IMR-90 (cell line): ENCODE data around the gene GPSM1. TPM values are rescaled to one million over a fixed set of nuclear protein-coding genes. Genes with fewer than 3 reads are reported as not detected.

Source experiments
- ATAC-seq: fragments of 200-7000 bp; cut with Tn5 transposase; 2 replicates; pipeline ENCODE4 v1.9.1; 2020; ENCODE audit warnings: low read depth, mild to moderate bottlenecking, moderate library complexity
- BruUV-seq: library from RNA; stranded (reverse); fragments of 400-500 nt; replicated peaks from 2 replicates; lab custom pipeline; 2021; lab: Mats Ljungman, UMichigan
- CTCF ChIA-PET: fragments of 300-600 bp; formaldehyde crosslinking; extraction: SDS; loops from one replicate; lab custom pipeline; 2021; ENCODE audit warnings: antibody characterized with exemption; lab: Yijun Ruan, JAX
- POLR2A ChIA-PET: fragments of 300-600 bp; sonication (Branson Sonifier 250); formaldehyde crosslinking; loops from one replicate; lab custom pipeline; 2022; ENCODE audit warnings: antibody characterized with exemption; ENCODE audit not compliant: unreplicated experiment; lab: Charles Lee
- DNase-seq: peaks from one replicate; pipeline ENCODE4 v3.0.0; 2013
- H2AFZ ChIP-seq: replicated peaks from 2 replicates; pipeline ENCODE3; 2013; ENCODE audit warnings: low read length, mild to moderate bottlenecking; ENCODE audit not compliant: poor library complexity
- H2AK5ac ChIP-seq: 2 replicates; pipeline ENCODE4 v1.6.1; 2013; ENCODE audit warnings: low read depth, low read length, inconsistent platforms
- H2AK9ac ChIP-seq: replicated peaks from 2 replicates; pipeline ENCODE3; 2013; ENCODE audit warnings: mild to moderate bottlenecking, low read depth, low read length, moderate library complexity; ENCODE audit not compliant: poor library complexity
- H2BK120ac ChIP-seq: 2 replicates; pipeline ENCODE4 v1.6.1; 2013; ENCODE audit warnings: low read depth, low read length, inconsistent platforms
- H2BK15ac ChIP-seq: 3 replicates; pipeline ENCODE4 v1.6.1; 2013; ENCODE audit warnings: low read depth, low read length, inconsistent platforms
- H2BK20ac ChIP-seq: 2 replicates; pipeline ENCODE4 v1.6.1; 2013; ENCODE audit warnings: low read depth, mild to moderate bottlenecking, inconsistent platforms, low read length, moderate library complexity
- H2BK5ac ChIP-seq: 2 replicates; pipeline ENCODE4 v1.6.1; 2013; ENCODE audit warnings: mild to moderate bottlenecking, low read depth, low read length, inconsistent platforms; ENCODE audit not compliant: poor library complexity, severe bottlenecking
- H3K14ac ChIP-seq: replicated peaks from 2 replicates; pipeline ENCODE4 v1.6.1; 2013; ENCODE audit warnings: low read depth, low read length, inconsistent platforms
- H3K18ac ChIP-seq: 2 replicates; pipeline ENCODE4 v1.6.1; 2013; ENCODE audit warnings: low read depth, low read length, control low read depth
- H3K23ac ChIP-seq: 2 replicates; pipeline ENCODE4 v1.6.1; 2013; ENCODE audit warnings: low read depth, low read length, inconsistent platforms
- H3K27ac ChIP-seq: 2 replicates; pipeline ENCODE4 v1.5.1; 2013; ENCODE audit warnings: mild to moderate bottlenecking, control low read depth, low read length; ENCODE audit not compliant: insufficient read depth
- H3K27me3 ChIP-seq: 2 replicates; pipeline ENCODE4 v1.6.1; 2013; ENCODE audit warnings: low read length; ENCODE audit not compliant: control insufficient read depth, insufficient read depth
- H3K36me3 ChIP-seq: 2 replicates; pipeline ENCODE4 v1.6.1; 2013; ENCODE audit warnings: low read length, mixed read lengths; ENCODE audit not compliant: control insufficient read depth, insufficient read depth
- H3K4ac ChIP-seq: 2 replicates; pipeline ENCODE4 v1.6.1; 2013; ENCODE audit warnings: low read depth, low read length, inconsistent platforms
- H3K4me1 ChIP-seq: 2 replicates; pipeline ENCODE4 v1.6.1; 2013; ENCODE audit warnings: low read length, mixed read lengths; ENCODE audit not compliant: control insufficient read depth, insufficient read depth
- H3K4me2 ChIP-seq: 2 replicates; pipeline ENCODE4 v1.6.1; 2013; ENCODE audit warnings: low read depth, mild to moderate bottlenecking, control low read depth, low read length, moderate library complexity
- H3K4me3 ChIP-seq: 2 replicates; pipeline ENCODE4 v1.5.1; 2013; ENCODE audit warnings: low read depth, mild to moderate bottlenecking, control low read depth, low read length, moderate library complexity; ENCODE audit not compliant: insufficient read depth
- H3K56ac ChIP-seq: 2 replicates; pipeline ENCODE4 v1.6.1; 2013; ENCODE audit warnings: low read length, inconsistent platforms; ENCODE audit not compliant: insufficient read depth; ENCODE audit errors: extremely low read depth
- H3K79me1 ChIP-seq, 2 experiments: 2 replicates each; pipeline ENCODE4 v1.6.1; 2013; ENCODE audit warnings: low read length in 2 of 2, inconsistent platforms in 1 of 2, low read depth in 1 of 2
- H3K9ac ChIP-seq: 2 replicates; pipeline ENCODE4 v1.6.1; 2013; ENCODE audit warnings: low read depth, low read length, control low read depth
- H3K9me1 ChIP-seq: 2 replicates; pipeline ENCODE4 v1.6.1; 2013; ENCODE audit warnings: low read length, inconsistent platforms; ENCODE audit not compliant: insufficient read depth
- H3K9me3 ChIP-seq: 2 replicates; pipeline ENCODE4 v1.6.1; 2013; ENCODE audit warnings: low read length; ENCODE audit not compliant: control insufficient read depth, insufficient read depth
- H4K20me1 ChIP-seq: 2 replicates; pipeline ENCODE4 v1.6.1; 2013; ENCODE audit warnings: low read length, inconsistent platforms; ENCODE audit not compliant: insufficient read depth
- H4K5ac ChIP-seq: 2 replicates; pipeline ENCODE4 v1.6.1; 2013; ENCODE audit warnings: mild to moderate bottlenecking, low read depth, low read length, control low read depth
- H4K8ac ChIP-seq, 2 experiments: 2 replicates each; pipeline ENCODE4 v1.6.1; 2013; ENCODE audit warnings: low read depth in 2 of 2, low read length in 2 of 2, control low read depth in 1 of 2, inconsistent platforms in 1 of 2
- H4K91ac ChIP-seq: 2 replicates; pipeline ENCODE4 v1.6.1; 2013; ENCODE audit warnings: low read depth, low read length, inconsistent platforms; ENCODE audit not compliant: insufficient read depth
- BHLHE40 ChIP-seq: fragments of 150-350 bp; IDR thresholded peaks from 2 replicates; pipeline ENCODE4 v1.6.1; 2016; ENCODE audit warnings: mild to moderate bottlenecking, low read depth, low read length
- CEBPB ChIP-seq: IDR thresholded peaks from 2 replicates; pipeline ENCODE4 v1.6.1; 2012; ENCODE audit warnings: low read depth, low read length, improper control_type of control experiment
- FOS ChIP-seq: fragments of 150-350 bp; IDR thresholded peaks from 2 replicates; pipeline ENCODE4 v1.6.1; 2016; ENCODE audit warnings: low read depth, low read length
- MAFK ChIP-seq: IDR thresholded peaks from 2 replicates; pipeline ENCODE4 v1.6.1; 2012; ENCODE audit warnings: low read depth, low read length, improper control_type of control experiment
- MAZ ChIP-seq: IDR thresholded peaks from 2 replicates; pipeline ENCODE4 v1.6.1; 2012; ENCODE audit warnings: low read depth, mild to moderate bottlenecking, low read length, improper control_type of control experiment, moderate library complexity, borderline replicate concordance
- MXI1 ChIP-seq: IDR thresholded peaks from 2 replicates; pipeline ENCODE4 v1.6.1; 2012; ENCODE audit warnings: low read depth, mild to moderate bottlenecking, low read length, moderate library complexity, borderline replicate concordance
- NFE2L2 ChIP-seq: fragments of 150-350 bp; IDR thresholded peaks from 2 replicates; pipeline ENCODE4 v1.6.1; 2016; ENCODE audit warnings: low read depth, mild to moderate bottlenecking, low read length
- POLR2A ChIP-seq: IDR thresholded peaks from 2 replicates; pipeline ENCODE4 v1.6.1; 2012; ENCODE audit warnings: mild to moderate bottlenecking, low read depth, low read length
- RAD21 ChIP-seq: IDR thresholded peaks from 2 replicates; pipeline ENCODE4 v1.6.1; 2012; ENCODE audit warnings: low read length, improper control_type of control experiment
- SMC3 ChIP-seq: fragments of 150-350 bp; IDR thresholded peaks from 2 replicates; pipeline ENCODE4 v1.6.1; 2016; ENCODE audit warnings: low read depth, mild to moderate bottlenecking, antibody characterized with exemption, low read length, moderate library complexity
- WGBS, 2 experiments: methylation state at CpG; one replicate each; pipeline versions ENCODE4 v1.1.5 to v1.1.7; 2013; ENCODE audit warnings: missing lambda C conversion rate in 2 of 2; ENCODE audit not compliant: insufficient read length in 1 of 2; ENCODE audit errors: extremely low coverage in 2 of 2; 5-methylcytosine and 5-hydroxymethylcytosine counted together
- dilution Hi-C: fragments of 300-500 bp; cut with HindIII; formaldehyde crosslinking; loops from one replicate; pipeline ENCODE4 v1.14.3; 2018; ENCODE audit warnings: low sequenced_read_pairs; ENCODE audit not compliant: unreplicated experiment
- in situ Hi-C: fragments of 300-500 bp; cut with MboI; formaldehyde crosslinking; loops from 3 replicates; pipeline ENCODE4 v1.14.3; 2019; ENCODE audit warnings: low sequenced_read_pairs, inconsistent platforms, mixed read lengths
- intact Hi-C: fragments of 100-400 bp; cut with micrococcal nuclease; formaldehyde crosslinking; loops from 2 replicates; pipeline ENCODE4 v1.10.0; 2022
- polyA plus RNA-seq, 3 experiments: library from polyadenylated mRNA; depleted of rRNA; stranded (reverse); fragments of >200 nt; gene quantifications; 2 replicates each; pipeline ENCODE4 v1.2.3, GENCODE V29; 2012; ENCODE audit warnings: low replicate concordance in 1 of 3
- total RNA-seq: library from RNA; depleted of rRNA; stranded (reverse); fragments of >200 nt; gene quantifications from 2 replicates; pipeline ENCODE4 v1.2.3, GENCODE V29; 2012

The GPSM1 gene
- total and polyA plus RNA-seq, 2 of the 4 experiments (the other 2 are of a cell fraction): 28.7 to 71.2 TPM

- Histone ChIP-seq H2AK9ac (peak within 1 kb of the TSS; percentile 90), H3K4me3 (no peak within 1 kb of the TSS), H3K27ac (peak within 1 kb of the TSS; percentile 48), H2BK20ac (no peak within 1 kb of the TSS), H2AK5ac (peak within 1 kb of the TSS; percentile 81), H3K4me2 (no peak within 1 kb of the TSS), H2BK15ac (peak within 1 kb of the TSS; percentile 44; the same call in 1 of the 3 replicates), H4K8ac (peak within 1 kb of the TSS; percentile 97 to 99), H3K14ac (peak within 1 kb of the TSS; percentile 53), H3K27me3 (no peaks in the 10 kb centered on the region), H4K20me1 (no peaks in the 10 kb centered on the region), H2AFZ (peak within 1 kb of the TSS; percentile 90), H3K9ac (peak within 1 kb of the TSS; percentile 26), H3K23ac (peak within 1 kb of the TSS; percentile 51; the same call in 1 of the 2 replicates), H2BK120ac (peak within 1 kb of the TSS; percentile 90), H2BK5ac (peak within 1 kb of the TSS; percentile 6), H3K56ac (no peak within 1 kb of the TSS; the same call in 1 of the 2 replicates), H4K5ac (peak within 1 kb of the TSS; percentile 24), H3K9me3 (no peaks in the 10 kb centered on the region), H3K18ac (peak within 1 kb of the TSS; percentile 6; the same call in 1 of the 2 replicates), H3K79me1 (no peaks in the 10 kb centered on the region; a peak in 1 of 4 replicates), H3K4ac (peak within 1 kb of the TSS; percentile 98), H3K4me1 (peaks cover 15% of the 10 kb centered on the region), H3K9me1 (peaks cover 9% of the 10 kb centered on the region), H4K91ac (peak within 1 kb of the TSS; percentile 81), H3K36me3 (peaks cover 4% of the 10 kb centered on the region)
- in situ Hi-C loops: no loop called here
- intact Hi-C loops: no loop called here
- DNase-seq (no peak), ATAC-seq (no peak)
- BruUV-seq: no TSS peak
- dilution Hi-C loops: no loop called here
- no peak for TF ChIP-seq NFE2L2
- no peak for TF ChIP-seq RAD21
- no peak for TF ChIP-seq POLR2A
- no peak for TF ChIP-seq MAZ
- no peak for TF ChIP-seq SMC3
- no peak for TF ChIP-seq CEBPB
- no peak for TF ChIP-seq FOS
- TF ChIP-seq BHLHE40: no peak
- no peak for TF ChIP-seq MAFK
- no peak for TF ChIP-seq MXI1
- CTCF ChIA-PET: interaction anchor here (1.5 kb wide), 2 partner anchors 10 to 12 kb away, joined by 3 to 8 read pairs; partner anchors contain the start of gene DNLZ
- WGBS, 2 experiments: 82% methylated on average over 19 of the region's 27 CpGs; no CpG with 5 or more reads in 1 of the 2 experiments
- POLR2A ChIA-PET: no interaction called here
Measured at GRCh38 chr9:136373300-136374182, 46.2 kb downstream of the GPSM1 start, which contains the start of gene CARD9. CARD9 (minus strand) TSS chr9:136373669; CDS start chr9:136372078, 1,591 bp downstream.
